Stimulated activated CD8-positive, alpha-beta memory T cell treated with anti-CD3 and anti-CD28 coated beads, Interleukin-7, amount 100 ng/mL, for 1 hour (primary cell): ENCODE measurements around the gene HHATL.

Source experiments
- DNase-seq, 2 donors: peaks; one replicate each; pipeline ENCODE4 v3.0.0-alpha.2; 2020; ENCODE audit warnings: low read depth in 2 of 2

The HHATL gene

DNA sequence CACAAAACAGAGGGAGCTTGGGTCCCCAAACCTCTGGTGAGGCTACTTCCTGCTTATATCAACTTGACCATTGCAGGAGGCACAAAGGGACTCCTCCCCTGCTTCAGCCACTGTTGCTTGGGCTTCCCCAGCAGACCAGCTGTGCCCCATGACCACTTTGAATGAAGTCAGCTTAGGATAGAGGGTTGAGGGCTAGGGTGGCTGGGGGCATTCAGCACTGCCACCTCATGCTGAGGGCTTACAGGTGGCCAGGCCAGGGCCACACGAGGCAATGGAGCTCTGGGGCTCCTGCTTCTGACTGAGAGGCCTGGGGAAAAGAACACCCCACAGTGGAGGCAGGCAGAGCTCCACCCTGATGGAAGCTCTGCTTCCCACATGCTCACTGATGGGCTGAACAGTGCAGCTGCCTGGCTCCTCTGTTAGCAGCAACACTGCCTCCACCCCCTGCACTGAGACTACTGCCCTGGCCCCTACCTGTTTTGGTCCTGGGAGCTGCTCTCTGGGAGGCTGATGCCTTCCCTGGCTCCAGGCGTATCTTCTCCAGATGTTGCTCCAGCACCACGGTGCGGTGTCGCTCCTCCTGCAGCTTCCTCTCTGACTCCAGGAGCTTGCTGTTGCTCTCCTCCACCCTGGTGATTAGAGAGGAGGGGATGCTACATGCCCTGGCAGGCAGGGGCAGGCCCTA, 10.2 kb upstream of the HHATL start:
- no peak for DNase-seq

DNA sequence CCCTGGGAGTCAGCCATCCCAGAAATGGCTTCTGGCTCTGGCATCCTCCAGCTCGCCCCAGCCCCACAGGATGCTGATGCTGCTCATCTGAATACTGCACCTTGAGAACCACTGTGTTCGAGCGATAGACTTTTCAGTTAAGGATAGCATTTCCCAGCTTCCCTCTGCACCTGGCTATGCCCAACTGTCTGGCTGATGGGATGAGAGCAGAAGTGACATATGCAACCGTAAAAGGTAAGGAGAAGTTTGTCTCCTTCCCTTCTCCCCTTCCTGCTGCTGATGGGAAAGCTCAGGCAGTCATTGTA, 9.7 kb upstream of the HHATL start:
- DNase-seq, result no peak

DNA sequence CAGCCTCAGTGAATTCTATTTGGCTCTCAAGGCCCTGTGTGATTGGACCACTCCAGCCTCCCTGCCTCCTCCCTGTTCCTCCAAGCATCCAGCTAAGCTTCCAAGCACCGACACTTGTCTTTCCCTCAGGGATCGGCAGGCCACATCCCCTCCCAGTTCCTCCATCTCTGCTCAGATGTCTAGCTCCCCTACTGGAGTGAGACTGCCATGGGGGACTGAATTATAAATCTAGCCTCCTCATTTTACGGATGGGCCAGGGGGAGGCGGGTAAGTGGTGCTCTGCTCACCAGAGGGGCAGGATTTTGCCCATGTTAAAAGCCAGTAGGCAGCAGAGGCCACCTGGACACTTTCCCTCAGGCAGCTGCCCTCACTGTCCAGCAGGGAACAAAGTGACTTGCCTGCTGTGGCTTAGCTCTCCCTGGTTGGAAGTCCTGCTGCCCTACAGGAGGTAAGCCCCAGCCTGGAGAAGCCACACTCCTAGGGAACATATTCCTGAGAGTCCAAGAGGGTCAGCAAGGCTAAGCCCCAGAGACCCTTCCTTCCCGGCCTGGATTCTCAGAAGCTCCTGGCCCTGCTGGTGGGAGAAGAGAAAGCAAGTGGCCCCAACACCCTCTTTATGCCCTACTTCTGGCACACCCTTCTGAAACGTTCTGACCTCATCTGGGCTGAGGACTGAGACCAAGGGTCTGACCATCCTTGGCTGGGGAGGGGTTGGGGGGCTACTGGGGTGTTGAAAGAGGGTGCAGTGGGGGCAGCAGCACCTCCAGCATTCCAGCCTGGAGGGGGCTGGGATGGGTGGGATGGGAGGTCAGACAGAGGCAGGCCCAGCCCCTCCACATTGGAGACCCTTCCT, 9.1 kb upstream of the HHATL start:
- no peak for DNase-seq

DNA sequence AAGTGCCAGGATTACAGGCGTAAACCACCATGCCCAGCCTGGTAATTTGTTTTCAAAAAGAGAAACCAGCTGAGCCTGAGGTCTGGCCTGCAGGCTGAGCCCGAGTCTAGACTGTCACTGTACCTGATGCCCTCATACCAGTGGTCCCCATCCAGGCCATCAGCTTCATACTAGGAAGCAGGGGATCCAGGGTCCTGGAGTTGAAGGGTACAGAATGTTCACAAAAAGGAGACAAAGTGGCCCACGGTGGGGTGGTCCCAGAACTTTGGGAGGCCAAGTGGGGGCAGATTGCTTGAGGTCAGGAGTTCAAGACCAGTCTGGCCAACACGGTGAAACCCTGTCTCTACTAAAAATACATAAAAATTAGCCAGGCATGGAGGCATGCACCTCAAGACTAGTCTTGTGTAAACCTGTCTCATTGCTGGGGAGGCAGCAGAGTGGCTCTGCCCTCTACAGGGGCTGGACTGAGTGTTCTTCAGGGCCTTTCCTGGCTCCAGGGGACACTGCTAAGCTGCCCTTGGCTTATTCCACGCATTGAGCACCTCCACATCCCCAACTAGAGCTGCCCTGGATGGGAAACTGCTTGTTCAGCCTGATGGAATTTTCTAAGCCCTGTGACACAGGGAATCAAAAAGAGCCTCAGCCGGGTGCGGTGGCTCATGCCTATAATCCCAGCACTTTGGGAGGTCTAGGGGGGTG, 7.9 kb upstream of the HHATL start:
- no peak for DNase-seq

DNA sequence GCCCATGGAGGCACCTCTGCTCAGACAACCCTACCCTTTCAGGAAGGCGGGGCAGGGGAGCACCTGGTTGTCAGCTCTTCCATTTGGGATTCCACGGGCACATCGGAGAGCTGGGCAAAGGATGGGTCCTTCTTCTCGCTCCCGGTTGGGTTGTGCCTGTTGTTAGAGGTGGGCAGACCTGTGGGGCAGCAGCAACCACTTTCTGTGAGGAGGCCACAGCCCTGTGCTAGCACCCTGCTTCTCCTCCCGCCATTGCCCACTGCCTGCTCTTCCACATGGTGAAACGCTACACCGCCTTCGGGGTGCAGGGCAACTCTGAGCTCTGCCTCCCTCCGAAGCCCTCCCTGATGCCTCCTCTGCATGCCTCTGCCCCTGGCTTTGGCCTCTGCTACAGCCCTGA, 7.0 kb upstream of the HHATL start:
- no peak for DNase-seq

DNA sequence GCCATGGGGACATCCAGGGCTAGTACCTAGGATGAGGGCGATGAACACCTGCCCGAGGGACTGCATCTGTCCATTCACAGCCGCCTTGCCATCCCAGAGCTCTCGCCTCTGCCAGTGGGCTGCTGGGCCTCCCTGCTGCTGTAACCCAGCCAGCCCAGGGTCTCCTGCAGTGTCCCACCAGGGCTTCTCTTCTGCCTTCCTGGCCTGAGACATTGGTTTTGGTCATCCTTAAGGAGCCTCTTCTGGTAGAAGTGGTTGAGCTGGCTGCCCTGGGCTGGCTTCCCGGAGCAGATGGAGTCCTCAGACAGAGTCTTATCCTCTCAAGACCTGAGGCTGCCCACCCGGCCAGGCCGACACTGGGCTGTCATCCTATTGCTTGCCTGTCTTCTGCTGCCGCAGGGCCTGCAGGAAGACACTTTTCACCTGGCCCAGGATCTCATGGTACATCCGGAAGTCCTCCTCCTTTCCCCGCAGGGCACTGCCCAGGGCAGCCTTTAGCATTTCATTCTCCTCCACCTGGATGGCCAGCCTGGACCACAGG, 6.1 kb upstream of the HHATL start:
- no peak for DNase-seq

DNA sequence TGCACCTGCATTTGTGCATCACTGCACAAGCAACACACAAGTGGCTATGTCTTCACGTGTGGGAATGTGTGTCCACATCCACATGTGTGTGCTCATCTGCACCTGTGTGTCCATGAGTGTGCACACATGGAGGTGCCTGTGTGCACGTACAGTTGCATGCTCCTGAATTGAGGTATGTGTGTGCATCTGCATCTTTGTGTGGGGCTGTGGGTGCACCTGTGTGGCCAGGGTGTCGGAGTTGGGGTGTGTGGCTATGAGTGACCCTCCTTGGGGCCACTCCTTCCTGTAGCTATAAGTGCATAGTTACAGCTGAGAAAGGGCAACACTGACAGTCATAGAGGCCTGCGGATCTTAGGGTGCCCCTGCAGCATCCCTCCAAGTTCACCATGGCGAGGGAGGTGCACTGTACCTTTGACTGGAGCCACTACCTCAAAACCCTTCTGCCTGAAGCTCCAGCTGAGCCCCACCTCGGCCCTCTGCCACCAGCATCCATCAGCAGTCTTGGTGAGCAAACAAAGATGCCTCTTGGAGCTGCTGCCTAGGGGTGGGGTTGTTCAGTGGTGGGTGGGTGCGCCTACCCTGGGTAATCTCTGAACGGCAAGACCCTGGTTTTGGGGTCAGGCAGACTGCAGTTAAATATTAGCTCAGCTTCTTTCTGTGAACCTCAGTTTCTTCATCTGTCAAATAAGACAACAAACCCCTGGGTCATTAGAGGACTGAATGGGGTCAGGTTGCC, 5.2 kb upstream of the HHATL start:
- no peak for DNase-seq

DNA sequence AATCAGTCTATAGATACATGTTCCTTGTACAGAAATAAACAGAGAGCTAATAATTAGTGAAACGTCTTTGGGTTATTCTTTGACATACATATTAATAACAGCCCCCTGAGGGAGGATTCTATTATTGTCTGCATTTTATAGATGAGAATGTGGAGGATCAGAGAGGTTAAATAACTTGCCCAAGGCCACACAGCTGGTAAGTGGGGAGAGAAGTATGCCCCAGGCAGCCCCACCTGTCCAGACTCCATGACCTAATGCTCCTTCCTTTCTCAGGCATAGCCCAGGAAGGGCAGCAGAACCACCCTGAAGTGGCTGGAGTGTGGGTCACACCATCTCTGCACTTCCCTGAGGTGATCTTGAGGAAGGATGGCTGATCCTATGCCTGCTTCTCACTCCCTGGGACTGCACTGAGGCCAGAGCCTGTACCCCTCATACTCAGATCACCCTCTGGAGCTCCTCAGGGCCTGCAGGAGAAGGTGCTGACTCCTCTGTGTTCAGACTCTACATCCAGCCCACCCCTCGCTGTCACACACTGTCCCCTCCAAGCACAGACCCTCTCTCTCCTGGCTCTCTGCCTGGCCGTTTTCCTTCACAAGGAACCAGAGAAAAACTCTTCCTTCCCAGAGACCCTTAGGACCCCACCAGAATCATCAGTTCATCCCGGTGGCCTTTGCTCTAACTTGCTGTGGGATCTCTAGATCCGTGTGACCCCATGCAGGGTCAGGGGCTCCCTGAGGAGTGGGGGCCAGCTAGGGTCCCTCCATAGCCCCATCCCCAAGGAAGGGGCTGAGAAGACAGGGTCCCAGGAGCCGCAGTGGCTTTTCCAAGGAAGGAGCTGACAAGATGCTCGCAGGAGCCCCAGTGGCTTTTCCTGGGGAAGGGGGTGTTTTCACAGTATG, 4.4 kb upstream of the HHATL start:
- DNase-seq, result no peak

DNA sequence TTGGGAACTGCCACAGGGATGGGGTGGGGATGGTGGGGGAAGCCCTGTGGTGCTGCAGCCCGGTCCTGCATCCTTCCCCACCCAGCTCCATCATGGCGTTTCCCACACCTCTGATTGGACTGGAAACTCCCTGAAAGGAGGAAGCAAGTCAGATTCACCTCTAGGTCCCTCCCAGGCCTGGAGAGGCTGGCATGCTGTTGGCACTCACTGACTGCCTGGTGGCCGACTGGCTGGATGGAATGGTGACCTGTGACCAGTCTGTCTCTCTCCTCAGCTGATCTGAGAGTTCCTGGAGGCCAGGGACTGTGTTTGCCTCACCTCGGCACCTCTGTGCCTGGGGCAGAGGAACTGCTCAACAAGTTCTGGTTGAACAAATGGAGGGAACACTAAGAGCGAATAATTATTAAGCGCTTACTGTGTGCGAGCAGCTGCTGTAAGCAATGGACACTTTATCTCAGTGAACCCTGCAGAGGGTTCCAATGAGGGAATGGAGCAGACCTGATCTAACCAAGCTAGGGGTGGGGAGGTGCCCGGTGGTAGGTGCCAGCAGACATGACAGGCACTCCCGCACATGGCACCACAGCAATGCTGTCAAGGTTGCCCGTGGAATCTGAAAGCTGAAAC, 3.5 kb upstream of the HHATL start:
- no peak for DNase-seq

DNA sequence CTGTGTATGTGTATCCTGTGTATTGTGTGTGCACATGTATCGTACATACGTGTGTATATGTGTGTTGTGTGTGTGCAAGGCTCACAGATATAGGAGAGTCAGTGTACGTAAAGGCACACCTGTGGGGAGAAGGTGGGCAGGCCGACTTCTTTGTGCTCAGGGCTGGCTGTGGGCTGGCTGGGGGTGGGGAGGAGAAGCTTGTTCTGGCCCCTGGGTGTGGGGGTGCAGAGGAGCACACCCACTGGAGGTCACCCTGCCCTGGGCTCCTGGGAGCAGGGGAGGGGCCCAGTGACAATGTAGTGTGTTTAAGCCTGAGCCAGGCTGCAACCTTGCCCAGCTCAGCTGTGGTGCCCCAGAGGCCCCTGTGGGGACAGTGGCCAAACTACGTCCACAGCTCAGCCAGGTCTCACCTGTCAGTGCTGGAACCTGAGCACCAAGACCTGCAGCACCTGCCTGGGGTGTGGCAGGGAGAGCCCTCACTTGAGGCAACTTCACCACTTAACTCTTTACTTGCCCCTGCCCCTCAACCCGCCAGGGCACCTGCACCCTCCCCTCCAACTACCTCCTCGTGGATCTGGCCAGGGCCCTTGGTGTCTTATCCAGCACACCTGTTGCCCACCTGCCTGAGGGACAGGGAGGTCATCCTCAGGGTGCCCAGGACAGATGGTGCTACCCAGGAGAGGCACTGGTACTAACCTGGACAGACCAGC, 2.6 kb upstream of the HHATL start:
- no peak for DNase-seq

DNA sequence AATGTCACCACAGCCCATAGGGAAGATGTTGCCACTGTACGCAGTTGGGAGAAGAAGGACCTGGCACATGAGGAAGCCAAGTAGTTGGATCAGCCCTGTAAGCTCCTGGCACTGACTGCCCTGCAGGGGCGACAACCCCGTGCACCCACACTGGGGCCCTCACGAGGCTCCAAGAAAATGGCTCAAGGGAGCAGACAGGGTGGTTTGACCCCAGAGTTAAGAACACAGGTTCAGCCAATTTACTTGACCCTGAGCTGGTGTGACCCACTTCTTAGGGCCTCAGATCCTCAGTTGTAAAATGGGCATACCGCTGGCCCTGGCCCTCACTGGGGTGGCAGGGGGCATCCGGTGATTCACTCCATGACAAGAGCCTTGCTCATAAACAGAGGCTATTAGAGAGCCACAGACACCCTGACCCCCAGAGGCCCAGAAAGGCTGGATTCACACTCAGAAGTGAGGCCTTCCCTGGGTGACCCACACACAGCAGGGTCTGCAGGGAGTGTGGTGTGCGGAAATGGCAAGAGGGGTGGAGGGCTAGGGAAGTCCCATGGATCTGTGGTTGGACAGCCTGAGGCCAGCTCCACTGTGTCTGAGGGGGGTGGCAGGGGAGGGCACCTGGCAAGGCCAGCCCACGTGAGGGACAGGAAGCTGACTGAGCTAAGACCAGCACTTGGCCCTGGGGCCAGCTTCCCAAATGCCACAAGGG, 1.7 kb upstream of the HHATL start:
- DNase-seq, result no peak

DNA sequence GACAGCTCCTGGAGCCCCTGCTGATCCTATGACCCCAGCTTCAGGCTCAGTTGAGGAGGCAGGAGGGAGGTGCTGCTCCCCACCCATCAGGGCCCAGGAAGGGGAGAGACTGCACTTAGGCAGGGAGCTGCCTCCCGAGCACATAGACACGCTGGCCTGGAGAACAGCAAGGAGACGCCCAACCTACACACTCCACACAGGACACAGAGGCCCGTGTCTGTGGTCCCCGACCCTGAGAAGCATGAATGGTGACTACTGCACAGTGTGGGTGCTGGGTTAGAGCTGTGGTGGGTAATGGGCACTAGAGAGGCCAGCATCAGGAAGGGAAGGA, 1.1 kb upstream of the HHATL start:
- no peak for DNase-seq

DNA sequence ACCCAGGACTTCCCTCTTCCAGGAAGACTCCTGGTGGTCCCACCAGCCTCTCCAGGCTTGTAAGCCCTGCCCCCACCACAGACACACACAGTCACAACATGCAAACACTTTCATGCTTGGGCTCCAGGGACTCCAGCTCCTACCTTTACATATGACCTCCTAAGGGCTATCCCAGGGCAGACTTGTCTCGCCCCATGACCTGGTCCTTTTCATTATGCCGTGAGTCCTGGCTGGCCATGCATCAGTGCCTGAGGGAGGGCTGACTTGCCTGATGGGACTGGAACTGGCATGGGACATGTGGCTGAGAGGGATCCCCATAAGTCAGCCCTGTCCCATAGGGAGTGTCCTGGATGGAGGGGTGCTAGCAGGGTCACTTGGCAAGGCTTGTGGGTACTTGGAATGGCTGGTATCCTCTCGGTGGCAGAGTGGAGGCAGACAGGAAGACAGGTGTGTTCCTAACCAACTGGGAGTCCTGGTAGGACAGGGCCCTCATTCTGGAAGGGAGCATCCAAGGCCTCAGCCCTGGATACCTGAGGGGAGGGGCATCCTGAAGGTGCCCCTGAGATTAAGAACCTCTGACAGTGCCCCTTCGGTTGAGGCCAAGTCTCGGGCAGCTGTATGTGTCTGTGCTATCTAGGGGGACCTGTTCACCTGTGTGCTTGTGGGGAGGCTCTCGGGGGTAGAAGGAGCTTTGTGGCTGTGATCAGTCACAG, 540 bp upstream of the HHATL start:
- DNase-seq, result no peak

DNA sequence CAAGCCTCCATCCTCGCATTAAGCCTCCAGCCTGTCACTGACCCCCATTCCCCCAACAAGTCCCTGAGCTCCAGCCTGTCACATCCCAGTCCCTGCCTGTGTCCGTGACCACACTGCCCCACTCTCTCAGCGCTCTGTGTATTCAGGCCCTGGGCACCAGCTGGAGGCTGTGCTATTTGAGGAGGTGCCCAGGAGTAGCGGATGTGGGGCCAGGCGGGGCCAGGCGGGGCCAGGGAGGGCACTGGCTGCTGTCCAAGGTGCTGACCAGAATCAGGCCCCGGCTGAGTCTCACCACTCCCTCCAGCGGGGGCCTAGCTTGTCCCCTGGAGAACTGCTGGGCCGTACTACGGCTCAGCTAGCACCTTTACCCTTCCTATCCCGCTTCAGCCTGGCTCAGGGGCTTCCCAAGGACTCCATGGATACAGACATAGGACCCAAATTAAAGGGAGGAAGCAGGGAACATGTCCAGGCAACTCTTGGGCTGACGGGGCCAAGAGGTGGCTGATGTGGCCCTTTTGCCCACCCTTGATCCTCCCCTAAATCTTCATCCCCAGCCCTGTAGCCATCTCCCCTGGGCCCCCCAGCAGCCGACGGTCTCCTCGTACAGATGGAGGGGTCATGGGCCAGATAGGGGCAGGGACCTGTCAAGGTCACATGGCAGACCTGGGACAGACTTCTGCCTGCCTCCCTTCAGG, 1.1 kb downstream of the HHATL start:
- peak; percentile 7 to 27 for DNase-seq

DNA sequence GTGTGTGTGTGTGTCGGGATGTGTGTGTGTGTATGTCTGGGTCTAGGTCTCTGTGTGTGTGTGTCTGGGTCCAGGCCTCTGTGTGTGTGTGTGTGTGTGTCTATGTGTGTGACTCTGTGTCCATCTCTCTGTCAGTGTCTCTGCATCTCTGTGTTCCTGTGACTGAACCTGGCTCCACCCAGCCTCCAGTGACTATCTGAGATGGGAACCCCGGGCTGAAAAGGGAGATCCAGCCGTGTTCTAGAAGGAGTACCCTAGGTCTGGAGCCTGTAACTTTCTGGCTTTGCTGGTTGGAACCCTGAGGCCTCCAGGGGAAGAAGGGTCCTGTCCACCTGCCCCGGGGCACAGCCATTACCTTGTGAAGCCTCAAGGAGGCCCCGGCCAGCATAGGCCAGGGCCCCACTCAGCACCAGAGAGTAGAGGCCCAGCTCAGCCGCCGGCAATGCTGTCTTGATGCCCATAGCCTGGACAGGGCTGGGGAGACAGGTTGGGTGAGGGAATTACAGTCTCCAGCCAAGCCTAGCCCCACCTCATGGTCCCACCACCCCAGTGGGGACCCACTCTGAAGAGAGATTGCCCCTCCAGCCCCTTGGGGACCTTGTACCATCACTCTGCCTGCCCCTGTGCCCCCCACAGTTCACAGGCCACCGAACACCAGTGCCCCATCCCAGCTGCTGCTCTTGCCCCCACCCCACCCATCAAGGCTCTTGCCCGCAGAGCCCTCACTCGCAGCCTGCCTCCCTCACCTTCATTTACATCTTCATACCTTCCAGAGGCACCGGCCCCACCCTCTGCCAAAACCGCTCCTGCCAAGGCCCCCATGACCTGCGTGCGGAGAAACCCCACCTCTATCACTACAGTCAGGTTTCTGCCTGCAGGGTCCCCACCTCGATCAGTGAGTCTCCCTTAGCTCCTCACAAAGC, 2.0 kb downstream of the HHATL start:
- DNase-seq, result no peak

DNA sequence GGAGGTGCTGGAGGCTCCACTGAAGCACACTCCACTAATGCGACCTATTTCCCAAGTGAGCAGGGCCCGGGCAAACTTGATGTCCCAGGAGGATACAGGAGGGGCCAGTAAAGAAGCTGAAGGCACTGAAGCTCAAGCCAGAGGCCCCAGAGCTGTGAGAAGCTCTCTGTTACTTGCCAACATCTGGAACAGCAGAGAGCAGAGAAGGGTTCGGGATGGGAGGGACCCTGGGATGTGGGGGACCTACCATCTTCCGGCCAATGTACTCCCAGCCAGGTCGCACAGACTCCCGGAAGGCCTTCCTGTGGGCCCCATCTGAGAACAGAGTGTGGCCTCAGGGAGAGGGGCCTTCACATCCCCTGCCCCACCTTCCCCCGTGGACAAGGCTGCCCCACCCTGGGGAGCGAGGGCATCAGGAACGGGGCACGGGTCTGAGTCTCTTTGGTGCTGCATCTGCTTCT, 3.1 kb downstream of the HHATL start:
- DNase-seq, result no peak

DNA sequence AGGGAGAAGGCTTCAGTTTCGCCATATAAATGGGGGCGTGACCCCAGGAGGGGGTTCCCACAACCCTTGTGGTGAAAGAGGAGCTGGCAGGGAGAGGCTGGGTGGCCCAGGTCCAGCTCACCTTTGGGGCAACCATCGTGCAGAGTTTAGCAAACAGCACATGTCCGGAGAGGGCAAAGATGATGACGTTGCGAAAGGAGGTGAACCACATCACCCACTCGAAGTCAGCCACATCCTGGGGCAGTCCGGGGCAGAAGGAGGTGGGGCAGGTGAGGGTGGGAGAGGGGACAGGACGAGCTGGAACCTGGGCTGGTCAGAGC, 3.7 kb downstream of the HHATL start:
- no peak for DNase-seq
